HCT116 (cell line): ENCODE results near the gene PCBP3. TPM values are rescaled to one million over a fixed set of nuclear protein-coding genes. Genes with fewer than 3 reads are reported as not detected.

Experiments
- ATAC-seq: fragments of 200-7000 bp; cut with Tn5 transposase; 2 replicates; pipeline ENCODE4 v1.9.1; 2020; ENCODE audit warnings: mild to moderate bottlenecking, moderate library complexity
- BruUV-seq: library from RNA; stranded (reverse); fragments of 400-500 nt; replicated peaks from 2 replicates; lab custom pipeline; 2021; lab: Mats Ljungman, UMichigan
- CTCF ChIA-PET: fragments of 300-600 bp; sonication (Branson Sonifier 250); formaldehyde crosslinking; loops from one replicate; lab custom pipeline; 2021; ENCODE audit warnings: antibody characterized with exemption; lab: Charles Lee
- POLR2A ChIA-PET: fragments of 300-600, 350-600 bp; sonication (Branson Sonifier 250); formaldehyde crosslinking; loops from one replicate; lab custom pipeline; 2021; ENCODE audit warnings: antibody characterized with exemption; lab: Charles Lee
- RAD21 ChIA-PET, 2 experiments: fragments of 300-600 bp; sonication (Branson Sonifier 250); formaldehyde crosslinking; loops; one replicate each; lab custom pipeline; 2023; ENCODE audit warnings: low total read pairs in 2 of 2; ENCODE audit not compliant: uncharacterized antibody in 2 of 2, unreplicated experiment in 2 of 2, low non-redundant PET in 1 of 2; lab: Charles Lee
- DNase-seq: peaks from one replicate; pipeline ENCODE4 v3.0.0-alpha.2; 2010; ENCODE audit warnings: low read depth, low spot score
- H2AFZ ChIP-seq: fragments of 200-600 bp; shearing (Covaris generic), sonication (generic); 2 replicates; pipeline ENCODE4 v1.6.1; 2017; ENCODE audit warnings: low read depth, mixed run types, mixed read lengths, antibody characterized with exemption, low read length; ENCODE audit not compliant: poor library complexity, severe bottlenecking
- H3K27ac ChIP-seq: 2 replicates; pipeline ENCODE4 v1.5.1; 2012; ENCODE audit warnings: low read depth, low read length
- H3K27me3 ChIP-seq: fragments of 200-600 bp; sonication (generic); 2 replicates; pipeline ENCODE4 v1.6.1; 2016; ENCODE audit warnings: mixed run types, low read length, mixed read lengths; ENCODE audit not compliant: insufficient read depth
- H3K36me3 ChIP-seq, 2 experiments: fragments of 200-500 bp in 1 of 2; fragments of 200-600 bp in 1 of 2; sonication (Bioruptor generic) in 1 of 2; sonication (generic) in 1 of 2; 2 replicates each; pipeline versions ENCODE4 v1.5.1 to v1.6.1; 2014 to 2016; ENCODE audit warnings: low read length in 2 of 2, inconsistent platforms in 1 of 2, mixed read lengths in 1 of 2, mixed run types in 1 of 2; ENCODE audit not compliant: insufficient read depth in 2 of 2, control insufficient read depth in 1 of 2
- H3K4me1 ChIP-seq, 2 experiments: fragments of 200-600 bp in 1 of 2; sonication (generic) in 1 of 2; 2 replicates each; pipeline versions ENCODE4 v1.5.1 to v1.6.1; 2012 to 2017; ENCODE audit warnings: low read length in 2 of 2, inconsistent platforms in 1 of 2, mild to moderate bottlenecking in 1 of 2, mixed read lengths in 1 of 2, mixed run types in 1 of 2, moderate library complexity in 1 of 2; ENCODE audit not compliant: insufficient read depth in 2 of 2, control insufficient read depth in 1 of 2
- H3K4me2 ChIP-seq: fragments of 200-600 bp; sonication (generic); 2 replicates; pipeline ENCODE4 v1.6.1; 2017; ENCODE audit warnings: mixed run types, low read length, mixed read lengths
- H3K4me3 ChIP-seq, 2 experiments: fragments of 200-600 bp in 1 of 2; sonication (generic) in 1 of 2; replicated peaks in 1 of 2; 2 replicates each; pipeline ENCODE4 v1.5.1; 2011 to 2016; ENCODE audit warnings: low read length in 2 of 2, control low read depth in 1 of 2, low read depth in 1 of 2, mild to moderate bottlenecking in 1 of 2, mixed read lengths in 1 of 2, mixed run types in 1 of 2
- H3K79me2 ChIP-seq: fragments of 200-600 bp; sonication (generic); 2 replicates; pipeline ENCODE4 v1.6.1; 2017; ENCODE audit warnings: mild to moderate bottlenecking, mixed run types, low read length, moderate library complexity, mixed read lengths; ENCODE audit not compliant: insufficient read depth
- H3K9ac ChIP-seq: fragments of 200-600 bp; sonication (generic); 2 replicates; pipeline ENCODE4 v1.6.1; 2016; ENCODE audit warnings: low read length, mixed read lengths
- H3K9me2 ChIP-seq: fragments of 200-600 bp; sonication (generic), shearing (Covaris generic); 2 replicates; pipeline ENCODE4 v1.6.1; 2017; ENCODE audit warnings: mixed run types, mild to moderate bottlenecking, moderate library complexity; ENCODE audit not compliant: insufficient read depth
- H3K9me3 ChIP-seq, 2 experiments: fragments of 200-500 bp in 1 of 2; fragments of 200-600 bp in 1 of 2; sonication (Bioruptor generic) in 1 of 2; sonication (generic) in 1 of 2; 2 replicates each; pipeline ENCODE4 v1.6.1; 2014 to 2017; ENCODE audit warnings: low read length in 2 of 2, mixed read lengths in 2 of 2, inconsistent platforms in 1 of 2, low read depth in 1 of 2, mild to moderate bottlenecking in 1 of 2, mixed run types in 1 of 2, moderate library complexity in 1 of 2; ENCODE audit not compliant: control insufficient read depth in 1 of 2, insufficient read depth in 1 of 2
- H4K20me1 ChIP-seq: fragments of 200-600 bp; sonication (generic), shearing (Covaris generic); 2 replicates; pipeline ENCODE4 v1.6.1; 2017; ENCODE audit warnings: mixed run types, mild to moderate bottlenecking, moderate library complexity; ENCODE audit not compliant: insufficient read depth
- CBX3 ChIP-seq: IDR thresholded peaks from 2 replicates; pipeline ENCODE4 v1.6.1; 2012; ENCODE audit warnings: low read depth
- ELF1 ChIP-seq: IDR thresholded peaks from 2 replicates; pipeline ENCODE4 v1.6.1; 2012; ENCODE audit warnings: low read depth, borderline replicate concordance
- FOSL1 ChIP-seq: IDR thresholded peaks from 2 replicates; pipeline ENCODE4 v1.6.1; 2012; ENCODE audit warnings: low read depth
- JUND ChIP-seq: IDR thresholded peaks from 2 replicates; pipeline ENCODE4 v1.6.1; 2012
- POLR2A ChIP-seq: IDR thresholded peaks from 2 replicates; pipeline ENCODE4 v1.7.0; 2011; ENCODE audit warnings: borderline replicate concordance; ENCODE audit not compliant: insufficient read depth, insufficient read length; ENCODE audit errors: extremely low read depth
- YY1 ChIP-seq: IDR thresholded peaks from 2 replicates; pipeline ENCODE4 v1.6.1; 2011; ENCODE audit warnings: low read length, low read depth, moderate library complexity, mild to moderate bottlenecking; ENCODE audit not compliant: insufficient replicate concordance; ENCODE audit errors: extremely low read depth
- ZNF274 ChIP-seq: fragments of 200-500 bp; sonication (Bioruptor generic); IDR thresholded peaks from 2 replicates; pipeline ENCODE4 v1.6.1; 2014; ENCODE audit warnings: mild to moderate bottlenecking, low read depth, low read length, inconsistent platforms
- intact Hi-C: fragments of 100-400 bp; cut with micrococcal nuclease; formaldehyde crosslinking; loops from 2 replicates; pipeline ENCODE4 v1.10.0; 2022
- total RNA-seq: library from RNA; stranded (reverse); gene quantifications from one replicate; pipeline ENCODE4 v1.2.1, GENCODE V29; 2021; ENCODE audit not compliant: unreplicated experiment
- TF ChIP-seq, protein P1 (sequence below), 3 experiments: fragments of 200-600 bp in 1 of 3; sonication (generic) in 1 of 3; IDR thresholded peaks in 2 of 3; conservative IDR thresholded peaks in 1 of 3; 2 replicates each; pipeline ENCODE4 v1.5.1; 2012 to 2017; ENCODE audit warnings: low read depth in 2 of 3, low read length in 2 of 3, antibody characterized with exemption in 1 of 3, borderline replicate concordance in 1 of 3, control low read depth in 1 of 3, mild to moderate bottlenecking in 1 of 3, mixed read lengths in 1 of 3, mixed run types in 1 of 3, moderate library complexity in 1 of 3; ENCODE audit not compliant: insufficient read depth in 1 of 3
- TF ChIP-seq, protein P2 (sequence below): IDR thresholded peaks from 2 replicates; pipeline ENCODE4 v1.6.1; 2011; ENCODE audit warnings: mild to moderate bottlenecking, low read length, moderate library complexity; ENCODE audit not compliant: insufficient replicate concordance; ENCODE audit errors: extremely low read depth
- TF ChIP-seq, protein P3 (sequence below): IDR thresholded peaks from 2 replicates; pipeline ENCODE4 v1.6.1; 2012; ENCODE audit warnings: low read depth

Gene PCBP3
- total RNA-seq, 1 experiment from 2014 or later: 3.1 TPM

DNA sequence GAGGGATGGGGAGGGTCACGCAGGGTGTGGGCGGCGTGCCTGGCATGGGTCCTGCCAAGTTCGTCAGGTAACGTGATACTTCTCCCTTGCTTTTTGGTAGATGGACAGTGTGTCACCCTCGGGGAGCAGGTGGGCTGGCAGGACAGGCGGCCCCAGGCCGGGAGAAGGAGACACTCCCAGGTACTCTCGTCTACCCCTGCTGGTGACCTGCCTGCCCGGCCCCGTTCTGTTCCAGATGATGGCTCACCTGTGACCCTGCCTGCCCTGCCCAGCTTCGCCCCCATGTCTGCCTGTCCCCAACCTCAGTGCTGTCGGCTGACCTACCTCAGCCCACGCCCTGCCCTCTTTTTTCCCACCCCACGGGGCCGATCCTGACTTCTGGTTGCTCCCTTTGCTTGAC lies 144.7 kb downstream of the PCBP3 start:
- Histone ChIP-seq H3K79me2 (no peaks in the 10 kb centered on the region), H3K4me3 (no peak overlapping the region)
- CTCF ChIA-PET: no interaction called here
- intact Hi-C loops: no loop called here
- TF ChIP-seq ELF1: no peak
- no peak for TF ChIP-seq CBX3
- TF ChIP-seq FOSL1: no peak
- TF ChIP-seq, protein P1, sequence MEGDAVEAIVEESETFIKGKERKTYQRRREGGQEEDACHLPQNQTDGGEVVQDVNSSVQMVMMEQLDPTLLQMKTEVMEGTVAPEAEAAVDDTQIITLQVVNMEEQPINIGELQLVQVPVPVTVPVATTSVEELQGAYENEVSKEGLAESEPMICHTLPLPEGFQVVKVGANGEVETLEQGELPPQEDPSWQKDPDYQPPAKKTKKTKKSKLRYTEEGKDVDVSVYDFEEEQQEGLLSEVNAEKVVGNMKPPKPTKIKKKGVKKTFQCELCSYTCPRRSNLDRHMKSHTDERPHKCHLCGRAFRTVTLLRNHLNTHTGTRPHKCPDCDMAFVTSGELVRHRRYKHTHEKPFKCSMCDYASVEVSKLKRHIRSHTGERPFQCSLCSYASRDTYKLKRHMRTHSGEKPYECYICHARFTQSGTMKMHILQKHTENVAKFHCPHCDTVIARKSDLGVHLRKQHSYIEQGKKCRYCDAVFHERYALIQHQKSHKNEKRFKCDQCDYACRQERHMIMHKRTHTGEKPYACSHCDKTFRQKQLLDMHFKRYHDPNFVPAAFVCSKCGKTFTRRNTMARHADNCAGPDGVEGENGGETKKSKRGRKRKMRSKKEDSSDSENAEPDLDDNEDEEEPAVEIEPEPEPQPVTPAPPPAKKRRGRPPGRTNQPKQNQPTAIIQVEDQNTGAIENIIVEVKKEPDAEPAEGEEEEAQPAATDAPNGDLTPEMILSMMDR (IDR thresholded peaks at IDR 0.05 in 2 of 3, conservative IDR thresholded peaks at IDR 0.05 in 1 of 3; ENCODE audit: borderline replicate concordance in 1 of 3, insufficient read depth in 1 of 3, low read depth in 2 of 3, low read length in 2 of 3): no peak
- no peak for TF ChIP-seq JUND
- TF ChIP-seq, all 23 proteins: peak for 0
- Histone ChIP-seq H3K27ac (no peak overlapping the region), H3K36me3 (no peaks in the 10 kb centered on the region), H3K9me3 (no peaks in the 10 kb centered on the region), H3K9ac (no peak overlapping the region), H2AFZ (no peak overlapping the region), H3K9me2 (no peaks in the 10 kb centered on the region), H3K4me1 (no peaks in the 10 kb centered on the region), H4K20me1 (no peaks in the 10 kb centered on the region), H3K4me2 (no peak overlapping the region), H3K27me3 (peaks cover 4% of the 10 kb centered on the region; the same call in 1 of the 2 replicates)
- POLR2A ChIA-PET: no interaction called here
- DNase-seq (no peak), ATAC-seq (no peak)
- BruUV-seq: no TSS peak
- RAD21 ChIA-PET: no interaction called here

DNA sequence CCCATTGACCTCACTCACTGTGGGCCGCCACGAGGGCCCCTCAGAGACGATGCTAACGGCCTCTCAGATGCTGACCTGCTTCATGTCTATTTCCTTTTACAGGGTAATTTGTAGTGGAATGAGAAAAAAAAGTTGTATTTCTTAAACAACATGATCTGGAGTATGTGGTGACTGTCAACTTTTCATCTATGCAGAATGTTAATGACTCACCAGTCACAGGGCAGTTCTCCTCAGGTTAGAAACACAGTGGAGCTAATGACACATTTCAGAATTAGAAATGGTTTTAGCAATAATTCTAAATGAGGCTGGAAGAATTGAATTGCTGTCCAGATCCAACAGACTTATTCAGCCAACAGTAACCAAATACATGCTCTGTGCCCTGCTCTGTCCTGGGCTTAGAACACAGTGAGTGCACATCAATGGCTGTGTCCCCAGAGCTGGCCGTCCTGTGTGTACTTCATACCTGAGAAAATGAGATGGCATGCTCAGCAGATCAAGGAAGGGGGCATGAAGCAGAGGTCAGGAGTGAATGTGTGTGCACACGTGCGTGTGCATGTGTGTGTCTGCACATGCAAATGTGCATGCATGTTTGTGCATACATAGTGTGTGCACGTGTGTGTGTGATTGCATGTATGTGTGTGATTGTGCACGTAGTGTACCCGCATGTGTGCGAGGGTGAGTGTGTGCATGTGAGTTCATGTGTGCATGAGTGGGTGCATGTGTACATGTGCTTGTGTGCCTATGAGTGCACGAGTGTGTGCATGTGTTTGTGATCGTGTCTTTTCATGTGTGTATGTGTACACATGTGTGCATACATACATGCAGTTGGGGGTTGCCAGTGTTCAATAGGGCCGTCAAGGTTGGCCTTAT lies 145.3 kb downstream of the PCBP3 start:
- peaks cover 4% of the 10 kb centered on the region; the same call in 1 of the 2 replicates for H3K27me3 ChIP-seq
- BruUV-seq: no TSS peak
- H3K9ac ChIP-seq: no peak overlapping the region
- no peaks in the 10 kb centered on the region for H3K9me3 ChIP-seq
- H4K20me1 ChIP-seq: no peaks in the 10 kb centered on the region
- intact Hi-C loops: no loop called here
- no peak overlapping the region for H2AFZ ChIP-seq
- ChIA-PET POLR2A (no interaction called here), CTCF (no interaction called here), RAD21 (no interaction called here)
- ATAC-seq (no peak), DNase-seq (no peak)
- H3K4me1 ChIP-seq: no peaks in the 10 kb centered on the region
- no peak overlapping the region for H3K4me3 ChIP-seq
- H3K27ac ChIP-seq: no peak overlapping the region
- no peaks in the 10 kb centered on the region for H3K36me3 ChIP-seq
- H3K79me2 ChIP-seq: no peaks in the 10 kb centered on the region
- H3K4me2 ChIP-seq: no peak overlapping the region
- no peaks in the 10 kb centered on the region for H3K9me2 ChIP-seq
- TF ChIP-seq YY1 (no peak), ELF1 (no peak), POLR2A (no peak), CBX3 (no peak), ZNF274 (no peak)
- TF ChIP-seq, protein P2, sequence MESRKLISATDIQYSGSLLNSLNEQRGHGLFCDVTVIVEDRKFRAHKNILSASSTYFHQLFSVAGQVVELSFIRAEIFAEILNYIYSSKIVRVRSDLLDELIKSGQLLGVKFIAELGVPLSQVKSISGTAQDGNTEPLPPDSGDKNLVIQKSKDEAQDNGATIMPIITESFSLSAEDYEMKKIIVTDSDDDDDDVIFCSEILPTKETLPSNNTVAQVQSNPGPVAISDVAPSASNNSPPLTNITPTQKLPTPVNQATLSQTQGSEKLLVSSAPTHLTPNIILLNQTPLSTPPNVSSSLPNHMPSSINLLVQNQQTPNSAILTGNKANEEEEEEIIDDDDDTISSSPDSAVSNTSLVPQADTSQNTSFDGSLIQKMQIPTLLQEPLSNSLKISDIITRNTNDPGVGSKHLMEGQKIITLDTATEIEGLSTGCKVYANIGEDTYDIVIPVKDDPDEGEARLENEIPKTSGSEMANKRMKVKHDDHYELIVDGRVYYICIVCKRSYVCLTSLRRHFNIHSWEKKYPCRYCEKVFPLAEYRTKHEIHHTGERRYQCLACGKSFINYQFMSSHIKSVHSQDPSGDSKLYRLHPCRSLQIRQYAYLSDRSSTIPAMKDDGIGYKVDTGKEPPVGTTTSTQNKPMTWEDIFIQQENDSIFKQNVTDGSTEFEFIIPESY: no peak
- TF ChIP-seq, protein P3, sequence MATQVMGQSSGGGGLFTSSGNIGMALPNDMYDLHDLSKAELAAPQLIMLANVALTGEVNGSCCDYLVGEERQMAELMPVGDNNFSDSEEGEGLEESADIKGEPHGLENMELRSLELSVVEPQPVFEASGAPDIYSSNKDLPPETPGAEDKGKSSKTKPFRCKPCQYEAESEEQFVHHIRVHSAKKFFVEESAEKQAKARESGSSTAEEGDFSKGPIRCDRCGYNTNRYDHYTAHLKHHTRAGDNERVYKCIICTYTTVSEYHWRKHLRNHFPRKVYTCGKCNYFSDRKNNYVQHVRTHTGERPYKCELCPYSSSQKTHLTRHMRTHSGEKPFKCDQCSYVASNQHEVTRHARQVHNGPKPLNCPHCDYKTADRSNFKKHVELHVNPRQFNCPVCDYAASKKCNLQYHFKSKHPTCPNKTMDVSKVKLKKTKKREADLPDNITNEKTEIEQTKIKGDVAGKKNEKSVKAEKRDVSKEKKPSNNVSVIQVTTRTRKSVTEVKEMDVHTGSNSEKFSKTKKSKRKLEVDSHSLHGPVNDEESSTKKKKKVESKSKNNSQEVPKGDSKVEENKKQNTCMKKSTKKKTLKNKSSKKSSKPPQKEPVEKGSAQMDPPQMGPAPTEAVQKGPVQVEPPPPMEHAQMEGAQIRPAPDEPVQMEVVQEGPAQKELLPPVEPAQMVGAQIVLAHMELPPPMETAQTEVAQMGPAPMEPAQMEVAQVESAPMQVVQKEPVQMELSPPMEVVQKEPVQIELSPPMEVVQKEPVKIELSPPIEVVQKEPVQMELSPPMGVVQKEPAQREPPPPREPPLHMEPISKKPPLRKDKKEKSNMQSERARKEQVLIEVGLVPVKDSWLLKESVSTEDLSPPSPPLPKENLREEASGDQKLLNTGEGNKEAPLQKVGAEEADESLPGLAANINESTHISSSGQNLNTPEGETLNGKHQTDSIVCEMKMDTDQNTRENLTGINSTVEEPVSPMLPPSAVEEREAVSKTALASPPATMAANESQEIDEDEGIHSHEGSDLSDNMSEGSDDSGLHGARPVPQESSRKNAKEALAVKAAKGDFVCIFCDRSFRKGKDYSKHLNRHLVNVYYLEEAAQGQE: no peak
